GM18508 (cell line): ENCODE data around the gene ZNF276.
"Not testable (repeated sequence)": the region's sequence is repeated elsewhere in the genome, so short reads cannot be mapped to it uniquely, and the experiment has no call there.

Experiments used
- ATAC-seq: cut with Tn5 transposase; IDR thresholded peaks from one replicate; pipeline ENCODE4 v1.9.1; 2021; ENCODE audit warnings: moderate number of reproducible peaks; ENCODE audit not compliant: insufficient read depth, unreplicated experiment

ZNF276 gene

GRCh38 chr16:89778211-89778610 lies 56.9 kb downstream of the ZNF276 start:
- not testable (repeated sequence) for ATAC-seq

GRCh38 chr16:89779231-89779908 lies 58.0 kb downstream of the ZNF276 start:
- no peak for ATAC-seq

- ATAC-seq: no peak
These were observed 58.6 kb downstream of the ZNF276 start for GRCh38 chr16:89779909-89780305.

- ATAC-seq: no peak
These were observed 61.2 kb downstream of the ZNF276 start for GRCh38 chr16:89782489-89782888.

GRCh38 chr16:89783952-89784351 lies 62.6 kb downstream of the ZNF276 start:
- not testable (repeated sequence) for ATAC-seq

- no peak for ATAC-seq
These were observed 63.1 kb downstream of the ZNF276 start for GRCh38 chr16:89784406-89784805.

- ATAC-seq: no peak
These were observed 64.3 kb downstream of the ZNF276 start for GRCh38 chr16:89785523-89786155.

- no peak for ATAC-seq
These were observed 65.4 kb downstream of the ZNF276 start for GRCh38 chr16:89786474-89787364.

GRCh38 chr16:89787365-89787805 lies 66.0 kb downstream of the ZNF276 start:
- no peak for ATAC-seq
